CD14-positive monocyte (primary cell): ENCODE data around the gene DOCK1. TPM values are rescaled to one million over a fixed set of nuclear protein-coding genes. Genes with fewer than 3 reads are reported as not detected.

Experiments used
- DNase-seq, 3 donors: peaks; one replicate each; pipeline ENCODE4 v3.0.0-alpha.2; 2011 to 2022
- H2AFZ ChIP-seq: 2 replicates; pipeline ENCODE4 v1.6.0; 2012; ENCODE audit warnings: mild to moderate bottlenecking, low read depth, low read length, inconsistent platforms; ENCODE audit not compliant: insufficient read depth, poor library complexity, severe bottlenecking
- H3K27ac ChIP-seq, 2 donors: 1 replicate in 1 of 2; 2 replicates in 1 of 2; pipeline ENCODE4 v1.5.1; 2012 to 2013; ENCODE audit warnings: low read length in 2 of 2, control low read depth in 1 of 2, inconsistent platforms in 1 of 2, low read depth in 1 of 2, mild to moderate bottlenecking in 1 of 2
- H3K27me3 ChIP-seq, 2 donors: one replicate each; pipeline versions ENCODE4 v1.6.0 to v1.6.1; 2011 to 2013; ENCODE audit warnings: low read length in 2 of 2; ENCODE audit not compliant: control insufficient read depth in 2 of 2, insufficient read depth in 2 of 2
- H3K36me3 ChIP-seq, 2 donors: replicated peaks in 1 of 2; 1 replicate in 1 of 2; 2 replicates in 1 of 2; pipeline versions ENCODE4 v1.5.1 to v1.6.1; 2012 to 2013; ENCODE audit warnings: low read length in 2 of 2, control low read depth in 1 of 2, inconsistent platforms in 1 of 2, mild to moderate bottlenecking in 1 of 2; ENCODE audit not compliant: insufficient read depth in 2 of 2, control insufficient read depth in 1 of 2
- H3K4me1 ChIP-seq, 2 donors: 1 replicate in 1 of 2; 2 replicates in 1 of 2; pipeline versions ENCODE4 v1.5.1 to v1.6.1; 2012 to 2013; ENCODE audit warnings: low read length in 2 of 2, control low read depth in 1 of 2, inconsistent platforms in 1 of 2, mild to moderate bottlenecking in 1 of 2, moderate library complexity in 1 of 2; ENCODE audit not compliant: insufficient read depth in 2 of 2, control insufficient read depth in 1 of 2
- H3K4me2 ChIP-seq: replicated peaks from 2 replicates; pipeline ENCODE3; 2012; ENCODE audit warnings: low read length, moderate library complexity, mild to moderate bottlenecking; ENCODE audit not compliant: poor library complexity, severe bottlenecking; ENCODE audit errors: extremely low read depth
- H3K4me3 ChIP-seq, 3 experiments: fragments of 200-600 bp in 1 of 3; sonication (generic) in 1 of 3; replicated peaks in 1 of 3; 1 replicate in 2 of 3; 2 replicates in 1 of 3; pipeline ENCODE4 v1.5.1; 2011 to 2013; ENCODE audit warnings: low read length in 3 of 3, mild to moderate bottlenecking in 3 of 3, control low read depth in 2 of 3, low read depth in 2 of 3, inconsistent platforms in 1 of 3, moderate library complexity in 1 of 3
- H3K79me2 ChIP-seq: 2 replicates; pipeline ENCODE4 v1.6.0; 2012; ENCODE audit warnings: mild to moderate bottlenecking, control low read depth, inconsistent platforms, low read length, moderate library complexity; ENCODE audit not compliant: insufficient read depth
- H3K9ac ChIP-seq: 2 replicates; pipeline ENCODE4 v1.6.0; 2017; ENCODE audit warnings: low read length, mild to moderate bottlenecking; ENCODE audit not compliant: insufficient read depth, poor library complexity, severe bottlenecking
- H3K9me3 ChIP-seq, 2 donors: replicated peaks in 1 of 2; 1 replicate in 1 of 2; 2 replicates in 1 of 2; pipeline versions ENCODE4 v1.5.1 to v1.6.1; 2012 to 2013; ENCODE audit warnings: low read length in 2 of 2, control low read depth in 1 of 2; ENCODE audit not compliant: control insufficient read depth in 1 of 2, insufficient read depth in 1 of 2
- H4K20me1 ChIP-seq: 2 replicates; pipeline ENCODE4 v1.6.0; 2012; ENCODE audit warnings: mild to moderate bottlenecking, low read length, control low read depth, moderate library complexity; ENCODE audit not compliant: insufficient read depth
- H3K27ac Mint-ChIP-seq, 7 donors: one replicate each; pipeline ENCODE4 v1.8.0; 2020; ENCODE audit warnings: mild to moderate bottlenecking in 7 of 7, mixed read lengths in 7 of 7, moderate library complexity in 6 of 7, inconsistent platforms in 2 of 7
- H3K27me3 Mint-ChIP-seq, 3 donors: one replicate each; pipeline ENCODE4 v1.8.0; 2021 to 2022; ENCODE audit warnings: low read depth in 3 of 3, mild to moderate bottlenecking in 3 of 3, mixed read lengths in 3 of 3, moderate library complexity in 3 of 3, inconsistent platforms in 1 of 3
- H3K36me3 Mint-ChIP-seq, 2 donors: one replicate each; pipeline ENCODE4 v1.8.0; 2020; ENCODE audit warnings: mixed read lengths in 2 of 2, inconsistent platforms in 1 of 2, mild to moderate bottlenecking in 1 of 2
- H3K4me1 Mint-ChIP-seq: one replicate; pipeline ENCODE4 v1.8.0; 2020; ENCODE audit warnings: mild to moderate bottlenecking, mixed read lengths
- H3K4me3 Mint-ChIP-seq, 2 donors: one replicate each; pipeline ENCODE4 v1.8.0; 2020; ENCODE audit warnings: mild to moderate bottlenecking in 2 of 2, mixed read lengths in 2 of 2, moderate library complexity in 1 of 2
- H3K9me3 Mint-ChIP-seq, 7 donors: one replicate each; pipeline ENCODE4 v1.8.0; 2020 to 2022; ENCODE audit warnings: mixed read lengths in 7 of 7, mild to moderate bottlenecking in 6 of 7, moderate library complexity in 6 of 7, inconsistent platforms in 2 of 7
- CTCF ChIP-seq: fragments of 200-600 bp; IDR thresholded peaks from one replicate; pipeline ENCODE4 v1.8.0; 2022; ENCODE audit warnings: antibody characterized with exemption, mild to moderate bottlenecking
- WGBS: methylation state at CpG from one replicate; pipeline ENCODE4 v1.1.5; 2013; ENCODE audit warnings: missing lambda C conversion rate; ENCODE audit not compliant: insufficient coverage; 5-methylcytosine and 5-hydroxymethylcytosine counted together
- intact Hi-C, 2 donors: fragments of 100-400 bp; cut with micrococcal nuclease; formaldehyde crosslinking; loops; one replicate each; pipeline versions ENCODE4 v1.15.0 to v1.15.1; 2023
- polyA plus RNA-seq, 3 donors: library from polyadenylated mRNA; depleted of rRNA in 1 of 3; unstranded in 2 of 3; stranded (reverse) in 1 of 3; fragments of 300-500 nt in 2 of 3; fragments of >200 nt in 1 of 3; fragmentation: Illumina TruSeq in 2 of 3; gene quantifications; 1 replicate in 2 of 3; 2 replicates in 1 of 3; pipeline ENCODE4 v1.2.3, GENCODE V29; 2012 to 2021

Gene DOCK1
- polyA plus RNA-seq, 3 donors, result 0.31 to 0.35 TPM; not detected in 1

- Histone ChIP-seq H3K4me1 (no peaks in the 10 kb centered on the region), H4K20me1 (no peaks in the 10 kb centered on the region), H3K4me3 (no peak overlapping the region), H3K9ac (no peak overlapping the region), H3K36me3 (no peaks in the 10 kb centered on the region), H3K4me2 (no peak overlapping the region), H2AFZ (no peak overlapping the region), H3K27ac (no peak overlapping the region), H3K79me2 (no peaks in the 10 kb centered on the region), H3K9me3 (no peaks in the 10 kb centered on the region), H3K27me3 (no peaks in the 10 kb centered on the region)
- no peak overlapping the region for H3K4me3 Mint-ChIP-seq
- no peak for TF ChIP-seq CTCF
- no peaks in the 10 kb centered on the region for H3K36me3 Mint-ChIP-seq
- H3K27me3 Mint-ChIP-seq, result peaks cover 0 to 7% (median 3%) of the 10 kb centered on the region in 3 donors
- WGBS, result 87% methylated on average over 11 of the region's 12 CpGs
- intact Hi-C loops, result no loop called here
- no peak for DNase-seq
- peaks cover 0 to 3% (median 1%) of the 10 kb centered on the region in 7 donors for H3K9me3 Mint-ChIP-seq
- no peak overlapping the region for H3K27ac Mint-ChIP-seq
- H3K4me1 Mint-ChIP-seq, result no peaks in the 10 kb centered on the region
These were observed 486.6 kb downstream of the DOCK1 start for GRCh38 chr10:127391875-127392274.

- Mint-ChIP-seq H3K9me3 (peaks cover 0 to 3% (median 1%) of the 10 kb centered on the region in 7 donors), H3K36me3 (no peaks in the 10 kb centered on the region), H3K4me3 (no peak overlapping the region), H3K27me3 (peaks cover 0 to 8% (median 3%) of the 10 kb centered on the region in 3 donors), H3K4me1 (peaks cover under 1% of the 10 kb centered on the region), H3K27ac (no peak overlapping the region)
- Histone ChIP-seq H3K79me2 (no peaks in the 10 kb centered on the region), H3K4me1 (no peaks in the 10 kb centered on the region), H3K27me3 (no peaks in the 10 kb centered on the region), H3K9ac (no peak overlapping the region), H2AFZ (no peak overlapping the region), H3K27ac (no peak overlapping the region), H3K4me2 (no peak overlapping the region), H4K20me1 (no peaks in the 10 kb centered on the region), H3K4me3 (no peak overlapping the region), H3K9me3 (no peaks in the 10 kb centered on the region), H3K36me3 (no peaks in the 10 kb centered on the region)
- WGBS, result 87% methylated on average over 16 of the region's 23 CpGs
- TF ChIP-seq CTCF, result no peak
- intact Hi-C loops, result no loop called here
- DNase-seq, result no peak
These were observed 487.4 kb downstream of the DOCK1 start for GRCh38 chr10:127392351-127393235.
